GM18867 (cell line): ENCODE data around the gene KRTAP5-5.

Experiments
- ATAC-seq: cut with Tn5 transposase; IDR thresholded peaks from one replicate; pipeline ENCODE4 v1.9.1; 2021; ENCODE audit warnings: mild to moderate bottlenecking, moderate library complexity; ENCODE audit not compliant: unreplicated experiment

KRTAP5-5 gene

DNA sequence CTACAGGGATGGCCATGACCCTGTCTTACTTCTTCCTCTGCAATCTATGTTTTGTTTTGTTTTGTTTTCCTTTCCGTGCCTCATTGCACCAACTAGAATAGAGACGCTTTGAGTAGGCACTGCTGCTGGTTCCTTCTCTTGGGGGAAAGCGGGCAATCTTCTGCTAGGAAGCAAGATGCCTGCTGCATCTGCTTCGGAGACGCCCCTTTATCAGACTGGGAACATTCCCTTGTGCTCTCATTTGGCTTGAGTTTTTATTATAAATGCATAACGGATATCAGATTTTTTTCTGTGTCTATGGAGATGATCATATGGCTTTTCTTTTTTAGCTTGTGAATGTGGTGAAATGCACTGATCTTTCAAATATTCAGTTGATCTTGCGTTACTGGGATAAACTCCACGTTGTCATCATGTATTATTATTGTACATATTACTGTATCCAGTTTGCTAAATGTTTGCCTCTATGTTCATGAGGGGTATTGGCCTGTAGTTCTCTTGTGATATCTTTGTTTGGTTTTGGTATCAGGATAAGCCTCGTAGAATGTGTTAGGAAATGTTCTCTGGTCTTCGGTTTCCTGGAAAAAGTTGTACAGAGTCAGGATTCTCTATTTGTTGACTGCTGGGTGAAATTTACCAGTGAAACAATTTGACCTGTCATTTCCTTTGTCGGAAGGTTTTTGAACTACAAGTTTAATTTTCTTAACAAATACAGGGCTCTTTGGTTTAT is 44.0 kb downstream of the KRTAP5-5 start:
- ATAC-seq, result no peak

- ATAC-seq, result no peak
Observed at GRCh38 chr11:1674173-1675131, 44.9 kb downstream of the KRTAP5-5 start.

- ATAC-seq, result no peak
Observed at GRCh38 chr11:1675536-1676228, 46.1 kb downstream of the KRTAP5-5 start.

- ATAC-seq, result no peak
Observed at GRCh38 chr11:1676229-1676740, 46.7 kb downstream of the KRTAP5-5 start.

DNA sequence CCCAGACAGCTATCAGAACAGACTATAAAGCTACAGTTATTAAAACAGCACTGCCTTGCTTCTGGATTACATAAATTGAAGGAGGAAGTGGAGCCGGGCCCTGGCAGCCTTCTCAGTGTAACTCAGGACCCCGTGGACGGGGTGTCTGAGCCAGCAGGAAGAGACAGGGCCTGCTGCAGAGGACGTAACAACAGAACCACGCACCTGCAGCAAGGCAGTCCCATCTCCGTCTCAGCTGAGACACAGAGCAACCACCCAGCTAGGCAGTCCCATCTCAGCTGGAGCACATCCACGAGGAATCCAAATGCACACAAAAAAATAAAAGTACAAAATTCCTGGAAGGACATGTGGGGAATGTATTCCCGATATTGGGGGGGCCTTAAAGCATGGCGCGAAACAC is 50.3 kb downstream of the KRTAP5-5 start:
- no peak for ATAC-seq
